MM.1S (cell line): Measurements from ENCODE around the gene RGS7.

ENCODE experiments used
- DNase-seq: peaks from one replicate; pipeline ENCODE4 v3.0.0-alpha.2; 2015
- H2AFZ ChIP-seq: fragments of 300-600 bp; sonication (generic); 2 replicates; pipeline ENCODE4 v1.6.0; 2016; ENCODE audit warnings: antibody characterized with exemption, low read length
- H3F3A ChIP-seq: fragments of 300-600 bp; sonication (generic); 2 replicates; pipeline ENCODE4 v1.6.1; 2016; ENCODE audit warnings: mild to moderate bottlenecking, antibody characterized with exemption, low read length, moderate library complexity, mixed read lengths; ENCODE audit not compliant: insufficient read depth
- H3K27ac ChIP-seq: fragments of 300-600 bp; sonication (generic); 2 replicates; pipeline ENCODE4 v1.5.1; 2016; ENCODE audit warnings: mild to moderate bottlenecking, low read length
- H3K27me3 ChIP-seq: fragments of 300-600 bp; sonication (generic); replicated peaks from 2 replicates; pipeline ENCODE4 v1.6.0; 2016; ENCODE audit warnings: low read length; ENCODE audit not compliant: insufficient read depth
- H3K36me3 ChIP-seq: fragments of 300-600 bp; sonication (generic); replicated peaks from 2 replicates; pipeline ENCODE4 v1.6.1; 2016; ENCODE audit warnings: mild to moderate bottlenecking, low read length, mixed read lengths; ENCODE audit not compliant: insufficient read depth
- H3K4me1 ChIP-seq: fragments of 300-600 bp; sonication (generic); 2 replicates; pipeline ENCODE4 v1.6.1; 2016; ENCODE audit warnings: low read length, mixed read lengths
- H3K4me2 ChIP-seq: fragments of 300-600 bp; sonication (generic); 2 replicates; pipeline ENCODE4 v1.6.0; 2016; ENCODE audit warnings: low read depth, low read length
- H3K4me3 ChIP-seq: fragments of 300-600 bp; sonication (generic); 2 replicates; pipeline ENCODE4 v1.5.1; 2016; ENCODE audit warnings: low read length, mixed read lengths
- H3K79me2 ChIP-seq: fragments of 300-600 bp; sonication (generic); 2 replicates; pipeline ENCODE4 v1.6.1; 2016; ENCODE audit warnings: mixed run types, low read length, mixed read lengths
- H3K9ac ChIP-seq: fragments of 300-600 bp; sonication (generic); 2 replicates; pipeline ENCODE4 v1.6.1; 2016; ENCODE audit warnings: low read length, mixed read lengths
- H3K9me2 ChIP-seq: fragments of 300-600 bp; sonication (generic); replicated peaks from 2 replicates; pipeline ENCODE4 v1.6.1; 2016; ENCODE audit warnings: mild to moderate bottlenecking, low read length, mixed read lengths; ENCODE audit not compliant: insufficient read depth
- H3K9me3 ChIP-seq: fragments of 300-600 bp; sonication (generic); replicated peaks from 2 replicates; pipeline ENCODE4 v1.6.1; 2016; ENCODE audit warnings: mild to moderate bottlenecking, low read length, mixed read lengths; ENCODE audit not compliant: insufficient read depth
- H4K20me1 ChIP-seq: fragments of 300-600 bp; sonication (generic); 2 replicates; pipeline ENCODE4 v1.6.1; 2016; ENCODE audit warnings: mild to moderate bottlenecking, low read length, moderate library complexity, mixed read lengths; ENCODE audit not compliant: insufficient read depth
- CTCF ChIP-seq: fragments of 300-600 bp; sonication (generic); IDR thresholded peaks from 2 replicates; pipeline ENCODE4 v1.5.1; 2016; ENCODE audit warnings: antibody characterized with exemption, low read length, mixed read lengths
- EZH2 ChIP-seq: fragments of 300-600 bp; sonication (generic); optimal IDR thresholded peaks from 2 replicates; pipeline ENCODE3; 2017; ENCODE audit warnings: low read depth, mild to moderate bottlenecking, antibody characterized with exemption, low read length, mixed read lengths
- EZH2phosphoT487 ChIP-seq: fragments of 300-600 bp; sonication (generic); IDR thresholded peaks from 2 replicates; pipeline ENCODE4 v1.6.1; 2018; ENCODE audit warnings: antibody characterized with exemption, low read length

The RGS7 gene

GRCh38 chr1:241114699-241115233 lies 242.2 kb downstream of the RGS7 start:
- Histone ChIP-seq H2AFZ (no peak overlapping the region), H3K36me3 (no peaks in the 10 kb centered on the region), H3K4me1 (no peaks in the 10 kb centered on the region), H3K9me3 (no peaks in the 10 kb centered on the region), H3K4me2 (no peak overlapping the region), H3F3A (no peaks in the 10 kb centered on the region), H3K9ac (no peak overlapping the region), H3K79me2 (no peaks in the 10 kb centered on the region), H4K20me1 (no peaks in the 10 kb centered on the region), H3K27me3 (no peaks in the 10 kb centered on the region), H3K4me3 (no peak overlapping the region), H3K27ac (no peak overlapping the region), H3K9me2 (no peaks in the 10 kb centered on the region)
- DNase-seq, result no peak
- no peak for TF ChIP-seq EZH2phosphoT487
- no peak for TF ChIP-seq CTCF
- no peak for TF ChIP-seq EZH2

- H3K4me3 ChIP-seq, result no peak overlapping the region
- no peaks in the 10 kb centered on the region for H3K4me1 ChIP-seq
- H2AFZ ChIP-seq, result no peak overlapping the region
- no peak overlapping the region for H3K27ac ChIP-seq
- TF ChIP-seq CTCF (no peak), EZH2phosphoT487 (no peak), EZH2 (no peak)
- DNase-seq, result no peak
- H3K4me2 ChIP-seq, result no peak overlapping the region
- no peaks in the 10 kb centered on the region for H4K20me1 ChIP-seq
- no peaks in the 10 kb centered on the region for H3F3A ChIP-seq
- no peaks in the 10 kb centered on the region for H3K27me3 ChIP-seq
- H3K9me2 ChIP-seq, result no peaks in the 10 kb centered on the region
- no peaks in the 10 kb centered on the region for H3K79me2 ChIP-seq
- no peak overlapping the region for H3K9ac ChIP-seq
- no peaks in the 10 kb centered on the region for H3K9me3 ChIP-seq
- no peaks in the 10 kb centered on the region for H3K36me3 ChIP-seq
Observed at GRCh38 chr1:241113557-241113956, 243.4 kb downstream of the RGS7 start.

- Histone ChIP-seq H3K4me3 (no peak overlapping the region), H3K9ac (no peak overlapping the region), H3K27ac (no peak overlapping the region), H3K27me3 (no peaks in the 10 kb centered on the region), H3F3A (no peaks in the 10 kb centered on the region), H3K79me2 (no peaks in the 10 kb centered on the region), H3K4me1 (no peaks in the 10 kb centered on the region), H2AFZ (no peak overlapping the region), H3K36me3 (no peaks in the 10 kb centered on the region), H3K9me2 (no peaks in the 10 kb centered on the region), H3K9me3 (no peaks in the 10 kb centered on the region), H4K20me1 (no peaks in the 10 kb centered on the region), H3K4me2 (no peak overlapping the region)
- no peak for DNase-seq
- no peak for TF ChIP-seq EZH2phosphoT487
Observed at GRCh38 chr1:241109039-241109438, 248.0 kb downstream of the RGS7 start.

- no peaks in the 10 kb centered on the region for H3F3A ChIP-seq
- no peaks in the 10 kb centered on the region for H3K9me3 ChIP-seq
- DNase-seq, result no peak
- no peaks in the 10 kb centered on the region for H3K27me3 ChIP-seq
- no peaks in the 10 kb centered on the region for H4K20me1 ChIP-seq
- no peak overlapping the region for H3K9ac ChIP-seq
- no peak for TF ChIP-seq EZH2
- H3K4me3 ChIP-seq, result no peak overlapping the region
- H3K27ac ChIP-seq, result no peak overlapping the region
- no peaks in the 10 kb centered on the region for H3K9me2 ChIP-seq
- no peaks in the 10 kb centered on the region for H3K4me1 ChIP-seq
- H3K4me2 ChIP-seq, result no peak overlapping the region
- no peak overlapping the region for H2AFZ ChIP-seq
- H3K79me2 ChIP-seq, result no peaks in the 10 kb centered on the region
- no peaks in the 10 kb centered on the region for H3K36me3 ChIP-seq
Observed at GRCh38 chr1:241105147-241105546, 251.9 kb downstream of the RGS7 start.
